Measurements from ENCODE around the gene AUTS2. TPM values are rescaled to one million over a fixed set of nuclear protein-coding genes. Genes with fewer than 3 reads are reported as not detected.

Gene AUTS2
- total RNA-seq, 2 donors from 2014 or later, result 43.4 to 52.9 TPM

GRCh38 chr7:70573071-70573661 lies 974.9 kb downstream of the AUTS2 start:
- intact Hi-C loops (cut with DNase I), result no loop called here
- no peak for DNase-seq (ENCODE audit: low spot score)

- DNase-seq (ENCODE audit: low spot score), result no peak
- intact Hi-C loops (cut with DNase I), result no loop called here
Measured at GRCh38 chr7:70573696-70574095, 975.4 kb downstream of the AUTS2 start.

- intact Hi-C loops (cut with DNase I), result no loop called here
Measured at GRCh38 chr7:70574314-70574834, 976.1 kb downstream of the AUTS2 start.

GRCh38 chr7:70574970-70575799 lies 976.9 kb downstream of the AUTS2 start:
- intact Hi-C loops (cut with DNase I), result no loop called here
- DNase-seq (ENCODE audit: low spot score), result no peak

More at GRCh38 chr7:70574314-70574834, 976.1 kb downstream of the AUTS2 start:
- DNase-seq (ENCODE audit: low spot score), result no peak

- DNase-seq (ENCODE audit: low spot score), result no peak
- intact Hi-C loops (cut with DNase I), result no loop called here
Measured at GRCh38 chr7:70577078-70577477, 978.8 kb downstream of the AUTS2 start.

- intact Hi-C loops (cut with DNase I), result no loop called here
- DNase-seq (ENCODE audit: low spot score), result no peak
Measured at GRCh38 chr7:70578131-70578530, 979.9 kb downstream of the AUTS2 start.

- DNase-seq (ENCODE audit: low spot score), result no peak
- intact Hi-C loops (cut with DNase I), result no loop called here
Measured at GRCh38 chr7:70579397-70580097, 981.3 kb downstream of the AUTS2 start.

GRCh38 chr7:70580161-70580560 lies 981.9 kb downstream of the AUTS2 start:
- no peak for DNase-seq (ENCODE audit: low spot score)
- intact Hi-C loops (cut with DNase I), result no loop called here

GRCh38 chr7:70582927-70583895 lies 984.9 kb downstream of the AUTS2 start:
- intact Hi-C loops (cut with DNase I), result no loop called here
- no peak for DNase-seq (ENCODE audit: low spot score)

GRCh38 chr7:70583965-70584883 lies 985.9 kb downstream of the AUTS2 start:
- DNase-seq (ENCODE audit: low spot score), result no peak
- intact Hi-C loops (cut with DNase I), result no loop called here

GRCh38 chr7:70585071-70585470 lies 986.8 kb downstream of the AUTS2 start:
- no peak for DNase-seq (ENCODE audit: low spot score)
- intact Hi-C loops (cut with DNase I), result no loop called here

GRCh38 chr7:70586822-70587221 lies 988.5 kb downstream of the AUTS2 start:
- DNase-seq (ENCODE audit: low spot score), result no peak
- intact Hi-C loops (cut with DNase I), result no loop called here

- no peak for DNase-seq (ENCODE audit: low spot score)
Measured at GRCh38 chr7:70587739-70588138, 989.5 kb downstream of the AUTS2 start.

GRCh38 chr7:70588191-70588921 lies 990.1 kb downstream of the AUTS2 start:
- DNase-seq (ENCODE audit: low spot score), result no peak
- intact Hi-C loops (cut with DNase I), result no loop called here

More at GRCh38 chr7:70587739-70588138, 989.5 kb downstream of the AUTS2 start:
- intact Hi-C loops (cut with DNase I), result no loop called here

- intact Hi-C loops (cut with DNase I), result no loop called here
Measured at GRCh38 chr7:70589010-70589409, 990.7 kb downstream of the AUTS2 start.

GRCh38 chr7:70589590-70589989 lies 991.3 kb downstream of the AUTS2 start:
- no peak for DNase-seq (ENCODE audit: low spot score)
- intact Hi-C loops (cut with DNase I), result no loop called here

More at GRCh38 chr7:70589010-70589409, 990.7 kb downstream of the AUTS2 start:
- no peak for DNase-seq (ENCODE audit: low spot score)

Measured in posterior vena cava (tissue), 2 donors.